ENCODE data around the gene XYLT1. TPM values are rescaled to one million over a fixed set of nuclear protein-coding genes. Genes with fewer than 3 reads are reported as not detected.
A peak's percentile ranks its signal among the peaks of the same experiment; 100 is the strongest.

XYLT1 gene
- total RNA-seq, 2 donors from 2014 or later, result 6.0 to 15.2 TPM

DNA sequence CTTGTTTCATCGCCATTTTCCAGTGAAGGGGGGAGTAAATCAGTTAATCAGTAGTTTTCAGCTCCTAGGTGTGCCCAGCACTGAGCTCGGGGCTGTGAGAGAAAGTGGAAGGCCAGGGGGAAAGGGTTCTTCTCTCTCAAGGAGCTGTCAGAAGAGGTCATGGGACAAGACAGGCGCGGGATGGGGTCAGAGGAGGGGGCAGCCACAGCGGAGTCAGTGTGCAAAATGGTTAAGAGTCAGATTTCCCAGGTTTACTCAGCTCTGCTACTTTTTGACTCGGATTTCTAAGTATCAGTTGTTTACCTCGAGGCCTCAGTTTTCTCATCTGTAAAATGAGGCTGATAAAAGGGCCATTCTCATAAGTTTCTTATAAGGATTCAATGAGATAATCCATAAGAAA is 4.3 kb upstream of the XYLT1 start:
- no peak for TF ChIP-seq POLR2A (IDR thresholded peaks at IDR 0.05)
- TF ChIP-seq, protein P1, sequence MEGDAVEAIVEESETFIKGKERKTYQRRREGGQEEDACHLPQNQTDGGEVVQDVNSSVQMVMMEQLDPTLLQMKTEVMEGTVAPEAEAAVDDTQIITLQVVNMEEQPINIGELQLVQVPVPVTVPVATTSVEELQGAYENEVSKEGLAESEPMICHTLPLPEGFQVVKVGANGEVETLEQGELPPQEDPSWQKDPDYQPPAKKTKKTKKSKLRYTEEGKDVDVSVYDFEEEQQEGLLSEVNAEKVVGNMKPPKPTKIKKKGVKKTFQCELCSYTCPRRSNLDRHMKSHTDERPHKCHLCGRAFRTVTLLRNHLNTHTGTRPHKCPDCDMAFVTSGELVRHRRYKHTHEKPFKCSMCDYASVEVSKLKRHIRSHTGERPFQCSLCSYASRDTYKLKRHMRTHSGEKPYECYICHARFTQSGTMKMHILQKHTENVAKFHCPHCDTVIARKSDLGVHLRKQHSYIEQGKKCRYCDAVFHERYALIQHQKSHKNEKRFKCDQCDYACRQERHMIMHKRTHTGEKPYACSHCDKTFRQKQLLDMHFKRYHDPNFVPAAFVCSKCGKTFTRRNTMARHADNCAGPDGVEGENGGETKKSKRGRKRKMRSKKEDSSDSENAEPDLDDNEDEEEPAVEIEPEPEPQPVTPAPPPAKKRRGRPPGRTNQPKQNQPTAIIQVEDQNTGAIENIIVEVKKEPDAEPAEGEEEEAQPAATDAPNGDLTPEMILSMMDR (IDR thresholded peaks at IDR 0.05), result no peak
- DNase-seq (no peak), ATAC-seq (no peak)
- H3K36me3 ChIP-seq (replicated peaks in 1 of 2; ENCODE audit: insufficient read depth in 1 of 2, low read depth in 2 of 2), result no peaks in the 10 kb centered on the region
- intact Hi-C loops (cut with DNase I), result no loop called here
- WGBS, 2 donors, result 60 to 72% methylated on average over 7 of the region's 7 CpGs
- peaks cover 16% of the 10 kb centered on the region for H3K4me1 ChIP-seq
- no peak overlapping the region for H3K27ac ChIP-seq
- H3K27me3 ChIP-seq, result no peaks in the 10 kb centered on the region
- no peak overlapping the region for H3K4me3 ChIP-seq
- H3K9me3 ChIP-seq, result no peaks in the 10 kb centered on the region

DNA sequence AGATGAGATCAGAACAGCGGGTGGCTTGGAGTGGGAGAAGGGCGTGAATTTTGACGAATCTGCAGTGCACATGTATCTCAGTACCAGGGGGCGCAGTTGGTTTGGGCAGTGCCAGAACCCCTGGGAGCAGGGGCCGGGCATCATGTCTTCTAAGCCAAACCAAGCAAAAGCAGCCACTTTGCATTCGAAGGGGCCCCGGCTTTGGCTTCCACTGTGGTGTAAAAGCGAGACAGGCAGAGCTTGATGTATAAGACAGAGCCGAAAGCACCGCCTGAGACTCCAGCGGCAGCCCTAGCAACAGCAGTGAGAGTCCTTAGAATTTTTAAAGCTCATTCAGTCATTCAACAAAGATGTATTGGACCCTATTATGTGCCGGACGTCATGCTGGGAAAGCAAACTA is 3.8 kb upstream of the XYLT1 start:
- TF ChIP-seq POLR2A (IDR thresholded peaks at IDR 0.05), result no peak
- TF ChIP-seq, protein P1 (IDR thresholded peaks at IDR 0.05), result no peak
- H3K9me3 ChIP-seq, result no peaks in the 10 kb centered on the region
- intact Hi-C loops (cut with DNase I), result no loop called here
- no peaks in the 10 kb centered on the region for H3K36me3 ChIP-seq (replicated peaks in 1 of 2; ENCODE audit: insufficient read depth in 1 of 2, low read depth in 2 of 2)
- H3K4me1 ChIP-seq, result peaks cover 21% of the 10 kb centered on the region
- no peak overlapping the region for H3K4me3 ChIP-seq
- no peak overlapping the region for H3K27ac ChIP-seq
- 59 to 73% methylated on average over 12 to 13 of the region's 13 CpGs for WGBS, 2 donors
- DNase-seq (no peak), ATAC-seq (no peak)
- H3K27me3 ChIP-seq, result no peaks in the 10 kb centered on the region

DNA sequence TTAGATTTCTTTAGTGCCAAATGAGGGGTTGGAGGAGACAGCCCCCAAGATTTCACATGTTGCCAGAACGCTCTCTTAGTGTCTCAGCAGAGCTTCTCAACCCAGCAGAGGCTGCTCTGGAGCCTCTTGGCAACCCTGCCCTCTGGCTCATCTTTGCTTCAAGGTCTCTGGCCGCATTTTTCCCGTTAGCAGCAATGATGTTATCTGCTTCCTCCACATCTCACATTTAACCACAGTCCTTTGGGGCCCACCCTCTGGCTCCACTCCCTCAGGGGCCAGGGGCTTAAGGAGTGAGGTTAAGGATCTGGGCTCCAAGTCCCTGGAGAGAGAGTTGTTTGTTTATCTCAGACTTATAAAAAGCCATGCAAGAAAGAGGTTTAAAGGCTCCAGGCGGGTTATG is 3.3 kb upstream of the XYLT1 start:
- DNase-seq (no peak), ATAC-seq (no peak)
- WGBS, 2 donors, result 19 to 42% methylated on average over 4 of the region's 4 CpGs
- Histone ChIP-seq H3K36me3 (replicated peaks in 1 of 2; ENCODE audit: insufficient read depth in 1 of 2, low read depth in 2 of 2) (no peaks in the 10 kb centered on the region), H3K27ac (no peak overlapping the region), H3K4me3 (no peak overlapping the region), H3K27me3 (no peaks in the 10 kb centered on the region), H3K4me1 (peaks cover 26% of the 10 kb centered on the region), H3K9me3 (no peaks in the 10 kb centered on the region)
- intact Hi-C loops (cut with DNase I), result no loop called here
- TF ChIP-seq, protein P1 (IDR thresholded peaks at IDR 0.05), result no peak
- TF ChIP-seq POLR2A (IDR thresholded peaks at IDR 0.05), result no peak

DNA sequence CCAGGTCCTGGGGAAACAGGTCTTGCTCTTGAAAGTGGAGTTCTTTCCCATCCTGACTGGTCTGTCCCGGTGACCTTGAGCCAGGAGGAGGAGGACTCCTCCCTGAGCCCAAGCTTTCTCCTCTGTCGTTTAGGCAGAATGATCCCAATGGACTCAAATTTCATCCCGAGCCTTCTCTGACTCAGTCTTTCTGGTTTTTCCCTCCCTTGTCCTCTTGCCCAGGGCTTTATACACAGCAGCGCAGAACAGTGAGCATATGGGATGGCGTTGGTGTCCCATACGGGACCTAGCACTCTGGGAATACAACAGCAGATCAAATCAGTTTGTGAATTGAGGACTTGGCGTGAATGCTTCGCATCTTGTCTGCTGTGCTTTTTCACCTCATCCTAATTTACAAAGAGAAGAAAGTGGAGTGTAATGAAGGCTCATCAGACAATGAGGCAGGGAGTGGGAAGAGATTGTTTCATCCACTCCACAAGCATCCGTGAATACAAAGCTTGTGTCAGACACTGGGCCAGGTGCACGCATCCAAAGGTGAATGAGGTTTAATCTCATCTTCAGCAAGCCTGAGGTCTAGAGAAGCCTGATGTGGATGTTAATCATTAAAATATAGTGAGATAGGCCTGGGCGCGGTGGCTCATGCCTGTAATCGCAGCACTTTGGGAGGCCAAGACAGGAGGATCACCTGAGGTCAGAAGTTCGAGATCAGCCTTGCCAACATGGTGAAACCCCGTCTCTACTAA is 1.1 kb upstream of the XYLT1 start:
- peak overlapping the region; percentile 45 to 73 (median 59) for H3K27ac ChIP-seq
- ATAC-seq (no peak), DNase-seq (no peak)
- WGBS, 2 donors, result 64 to 74% methylated on average over 15 of the region's 15 CpGs
- TF ChIP-seq POLR2A (IDR thresholded peaks at IDR 0.05), result no peak
- TF ChIP-seq, protein P1 (IDR thresholded peaks at IDR 0.05), result no peak
- no peak overlapping the region for H3K4me3 ChIP-seq
- no peaks in the 10 kb centered on the region for H3K27me3 ChIP-seq
- intact Hi-C loops (cut with DNase I), result no loop called here
- no peaks in the 10 kb centered on the region for H3K9me3 ChIP-seq
- no peaks in the 10 kb centered on the region for H3K36me3 ChIP-seq (replicated peaks in 1 of 2; ENCODE audit: insufficient read depth in 1 of 2, low read depth in 2 of 2)
- H3K4me1 ChIP-seq, result peaks cover 37% of the 10 kb centered on the region
